Epidermal melanocyte (primary cell): ENCODE results near the gene EFHC2.

Source experiments
- DNase-seq: peaks from one replicate; pipeline ENCODE4 v3.0.0; 2011; ENCODE audit warnings: low spot score; ENCODE audit not compliant: insufficient read length

Gene EFHC2, protein sequence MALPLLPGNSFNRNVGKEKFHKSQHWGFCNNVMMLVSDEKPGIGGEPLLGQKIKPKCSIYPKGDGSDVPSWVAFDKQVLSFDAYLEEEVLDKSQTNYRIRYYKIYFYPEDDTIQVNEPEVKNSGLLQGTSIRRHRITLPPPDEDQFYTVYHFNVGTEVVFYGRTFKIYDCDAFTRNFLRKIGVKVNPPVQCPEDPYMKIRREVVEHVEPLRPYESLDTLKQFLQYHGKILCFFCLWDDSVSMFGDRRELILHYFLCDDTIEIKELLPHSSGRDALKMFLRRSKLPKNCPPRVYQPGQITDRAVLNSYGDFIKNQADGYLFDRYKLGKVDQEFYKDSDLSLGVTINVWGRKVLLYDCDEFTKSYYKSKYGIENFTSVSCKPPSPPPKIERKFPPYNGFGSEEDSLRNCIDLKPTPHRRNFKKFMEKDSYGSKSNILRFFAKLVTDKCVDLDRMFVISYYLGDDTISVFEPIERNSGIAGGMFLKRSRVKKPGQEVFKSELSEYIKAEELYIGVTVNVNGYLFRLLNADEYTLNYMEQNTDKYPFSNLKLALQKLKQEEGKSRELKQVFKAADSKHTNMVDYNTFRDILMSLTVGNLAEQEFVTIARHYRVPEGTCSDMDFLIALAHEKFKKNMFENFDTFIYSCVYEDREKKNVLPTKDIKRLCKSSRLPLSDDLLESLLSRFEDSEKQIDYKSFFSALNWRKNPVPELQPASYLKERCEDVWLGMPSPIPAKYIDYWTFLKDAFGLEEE

DNA sequence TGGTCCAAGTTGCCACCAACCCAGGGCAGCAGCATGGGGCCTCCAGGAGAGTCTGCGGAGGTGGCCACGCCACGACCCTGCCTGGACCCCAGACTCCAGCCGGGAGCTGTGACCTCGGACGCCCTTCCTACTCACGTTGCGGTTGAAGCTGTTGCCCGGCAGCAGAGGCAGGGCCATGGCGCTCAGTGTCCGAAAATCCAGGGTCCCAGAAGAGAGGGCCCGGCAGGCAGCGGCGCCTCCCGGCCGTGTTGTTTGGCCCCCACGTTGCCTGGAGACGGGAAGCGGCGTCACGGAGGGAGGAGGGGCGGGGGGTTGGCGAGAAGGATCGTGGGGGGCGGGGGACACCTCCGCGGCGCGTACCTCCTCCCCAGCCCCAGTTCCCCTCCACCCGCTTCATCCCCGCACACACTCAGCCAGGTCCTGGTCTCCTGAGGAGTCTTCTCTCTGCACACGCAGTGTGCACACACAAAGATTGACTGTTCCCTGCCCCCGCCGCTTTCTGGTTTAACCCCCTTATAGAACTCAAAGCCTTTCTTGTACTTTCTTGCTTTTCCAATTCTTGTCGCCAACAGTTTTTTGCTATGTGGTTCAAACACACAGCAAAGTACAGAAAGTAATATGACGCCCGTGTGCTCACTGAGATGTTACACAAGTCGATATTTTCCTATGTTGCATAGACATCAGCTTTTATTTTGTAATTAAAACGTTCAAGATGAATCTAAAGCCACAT, at the start of gene EFHC2:
EFHC2 (minus strand) TSS at position 261 of the 730 bp plus-strand sequence; CDS start at position 177, 84 bp downstream.
- no peak for DNase-seq

DNA sequence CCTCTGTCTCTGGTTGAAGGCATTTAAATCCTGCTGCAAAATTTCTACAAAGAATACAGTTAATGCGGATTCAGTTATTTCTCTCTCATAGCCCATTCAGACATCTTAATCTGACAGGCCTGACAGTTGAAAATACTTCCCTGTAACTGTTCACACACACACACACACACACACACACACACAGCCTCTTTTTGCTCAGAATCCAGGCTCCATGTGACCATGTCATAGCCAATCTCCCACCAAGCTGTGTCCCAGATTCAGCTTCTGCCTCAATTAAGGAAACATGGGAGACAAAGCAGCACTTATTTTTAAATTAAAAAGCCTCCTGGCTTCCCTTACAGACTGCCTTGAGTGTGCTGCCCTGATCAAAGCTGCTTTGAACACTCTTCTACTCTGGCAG, 49.3 kb upstream of the EFHC2 start:
- DNase-seq: no peak

DNA sequence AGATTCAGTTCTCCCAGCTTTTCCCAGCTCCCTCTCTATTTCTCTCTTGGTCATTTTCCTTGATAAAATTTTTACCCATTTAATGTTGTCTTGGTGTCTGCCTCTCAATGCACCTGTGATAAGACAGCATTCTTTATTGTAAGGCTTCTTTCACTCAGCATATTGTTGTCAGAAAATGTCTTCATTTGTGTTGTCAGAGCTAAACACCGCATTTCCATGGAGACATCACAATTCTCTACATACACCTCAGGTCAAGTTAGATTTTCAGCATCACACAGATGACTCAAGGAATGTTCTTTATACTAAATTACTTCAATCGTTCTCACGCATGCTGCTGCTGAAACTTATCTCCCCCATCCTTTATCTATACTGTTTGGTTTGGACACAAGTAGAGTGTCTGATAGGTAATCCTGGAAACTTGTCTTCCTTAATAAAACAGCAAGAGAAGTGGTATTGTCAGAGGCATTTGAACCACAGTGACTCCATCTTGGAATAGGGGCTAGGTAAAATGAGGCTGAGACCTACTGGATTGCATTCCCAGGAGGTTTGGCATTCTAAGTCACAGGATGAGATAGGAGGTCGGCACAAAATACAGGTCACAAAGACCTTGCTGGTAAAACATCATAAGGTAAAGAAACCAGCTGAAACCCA, 41.3 kb upstream of the EFHC2 start:
- no peak for DNase-seq

DNA sequence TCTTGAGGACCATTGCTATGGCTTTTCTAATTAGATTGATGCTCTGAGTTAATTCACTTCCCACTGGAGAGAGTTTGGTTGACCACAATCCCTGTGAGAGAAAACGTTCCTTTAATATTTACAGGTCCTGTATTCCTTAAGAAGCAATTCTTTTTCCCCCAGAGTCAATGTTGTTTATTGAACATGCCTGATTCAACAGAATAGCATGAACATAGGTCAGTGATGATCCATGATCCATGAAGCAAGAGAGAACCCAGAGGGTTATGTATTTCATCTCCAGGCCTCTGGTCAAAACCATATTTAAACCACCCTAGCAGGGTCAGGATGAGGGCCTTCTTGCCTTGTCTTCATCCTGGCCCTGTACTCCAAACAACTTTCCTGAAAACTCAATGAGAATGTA, 39.4 kb upstream of the EFHC2 start:
- DNase-seq: no peak

DNA sequence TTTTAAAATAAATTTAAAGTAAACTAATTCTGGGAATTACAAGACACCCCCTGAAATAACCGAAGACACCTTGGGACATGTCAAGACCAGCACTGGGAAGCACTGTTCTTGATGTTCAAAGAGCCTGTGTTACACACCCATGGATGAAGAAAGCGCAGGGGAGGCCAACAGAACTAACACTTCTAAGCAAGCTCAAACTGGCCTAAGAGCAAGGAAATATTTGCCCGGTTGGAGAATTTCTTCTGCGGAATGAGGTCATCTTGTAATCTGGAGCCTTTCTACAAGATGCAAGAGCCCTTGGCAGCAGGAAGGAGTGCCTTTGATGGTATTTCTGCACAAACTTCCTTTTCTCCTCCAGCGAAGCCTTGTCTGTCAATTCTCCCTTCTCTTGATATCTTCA, 9.3 kb upstream of the EFHC2 start:
- DNase-seq: no peak

DNA sequence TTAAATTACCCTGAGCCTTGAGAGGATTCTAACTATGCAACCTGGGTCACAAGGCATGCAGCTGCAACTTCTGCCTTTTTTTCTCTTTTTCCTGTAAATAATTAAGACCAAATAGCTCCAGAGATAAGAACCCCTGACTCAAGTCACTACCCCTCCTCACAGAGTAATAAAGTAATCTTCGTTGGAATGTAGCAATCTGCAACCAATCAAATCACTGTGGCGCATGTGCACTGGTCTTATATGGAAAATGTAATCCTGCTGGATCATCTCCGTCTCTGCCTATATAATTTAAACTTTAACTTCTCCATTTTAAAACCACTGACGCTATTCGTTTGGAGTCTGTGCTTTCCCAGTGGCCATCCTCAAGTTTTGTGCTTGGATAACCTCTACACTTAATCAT, 6.1 kb upstream of the EFHC2 start:
- DNase-seq: no peak

DNA sequence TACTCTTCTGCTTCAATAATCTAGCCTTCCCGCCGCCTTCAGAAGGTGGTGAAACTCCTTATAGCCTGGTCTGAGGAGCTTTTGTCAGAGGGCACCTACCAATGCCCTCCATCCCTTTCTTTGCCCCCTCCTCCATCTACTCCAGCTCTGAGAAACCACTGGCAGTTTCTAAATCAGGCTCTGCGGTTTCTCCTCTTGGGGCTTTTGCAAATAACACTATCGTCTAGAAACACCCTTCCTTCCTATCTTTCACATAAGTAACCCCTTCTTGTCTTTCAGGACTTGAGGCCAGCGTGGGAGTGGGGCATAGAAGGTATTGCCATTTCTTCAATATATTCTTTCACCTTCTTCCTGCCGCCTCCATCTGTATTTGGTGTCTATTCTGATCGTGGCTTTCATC, 1.2 kb upstream of the EFHC2 start:
- DNase-seq: no peak

DNA sequence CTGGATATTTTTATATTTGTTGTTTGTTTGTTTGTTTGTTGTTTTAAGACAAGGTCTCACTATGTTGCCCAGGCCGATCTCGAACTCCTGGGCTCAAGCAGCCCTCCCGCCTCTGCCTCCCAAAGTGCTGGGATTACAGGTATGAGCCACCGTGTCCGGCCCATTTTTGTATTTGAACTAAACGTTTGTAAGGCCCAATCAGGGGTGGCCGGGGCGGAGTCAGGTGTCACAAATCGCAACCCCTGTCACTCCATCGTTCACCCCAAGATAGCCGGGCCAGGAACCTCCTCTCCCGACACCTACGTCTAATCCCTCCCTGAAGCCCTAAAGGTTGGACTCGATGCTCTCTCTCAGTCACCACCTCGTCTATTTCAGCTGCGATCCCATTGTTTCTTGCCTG, 722 bp upstream of the EFHC2 start:
- no peak for DNase-seq

DNA sequence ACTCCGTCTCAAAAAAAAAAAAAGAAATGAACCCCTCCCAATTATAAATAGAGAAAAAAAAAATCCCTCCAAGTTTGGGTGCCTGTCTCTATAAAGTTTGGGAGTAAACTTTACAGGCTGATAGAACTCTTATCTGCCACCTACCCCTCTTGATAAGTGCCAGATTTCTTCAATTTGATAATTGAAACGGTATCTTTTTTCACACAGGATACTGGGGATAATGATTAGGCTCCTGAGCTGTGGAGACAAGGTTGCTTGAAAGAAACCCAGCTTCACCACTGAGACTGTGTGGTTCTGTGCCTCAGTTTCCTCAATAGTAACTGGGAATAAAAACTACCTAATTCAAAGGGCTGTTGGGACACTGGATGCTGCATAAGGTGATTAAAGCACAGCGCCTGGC, 606 bp downstream of the EFHC2 start:
- DNase-seq: no peak

DNA sequence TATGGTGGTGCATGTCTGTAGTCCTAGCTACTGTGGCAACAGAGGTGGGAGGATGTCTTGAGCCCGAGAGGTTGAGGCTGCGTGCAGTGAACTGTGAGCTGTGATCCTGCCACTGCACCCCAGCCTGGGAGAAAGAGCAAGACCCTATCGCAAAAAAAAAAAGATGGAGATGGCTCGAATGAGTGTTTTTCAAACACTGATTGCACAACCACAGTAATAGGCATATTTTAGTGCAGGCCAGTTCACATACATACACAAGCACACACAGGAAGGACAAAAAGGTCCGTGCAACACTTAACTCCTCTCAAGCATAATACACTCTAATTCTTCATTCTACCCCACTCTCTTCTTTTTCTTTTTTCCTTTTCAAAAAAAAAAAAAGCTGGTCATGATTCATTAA, 5.1 kb downstream of the EFHC2 start:
- DNase-seq: no peak

DNA sequence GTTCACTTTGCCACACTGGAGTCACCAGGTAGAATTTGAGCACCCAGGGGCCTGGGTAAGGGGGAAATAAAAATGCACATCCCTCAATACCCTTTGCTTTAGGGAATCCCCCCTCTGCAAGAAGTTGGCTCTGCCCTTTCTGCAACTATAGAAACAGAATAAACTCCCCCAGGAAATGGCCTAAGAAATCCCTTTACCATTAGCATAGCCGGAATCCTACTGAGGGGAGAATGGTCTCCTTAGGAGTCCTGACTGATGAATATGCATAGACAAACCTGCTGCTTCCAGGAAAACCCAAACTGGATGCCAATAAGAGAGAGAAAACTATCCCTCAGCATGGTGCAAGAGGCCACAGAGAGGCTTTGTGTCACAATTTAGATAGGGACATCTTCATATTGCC, 11.0 kb downstream of the EFHC2 start:
- DNase-seq: no peak

DNA sequence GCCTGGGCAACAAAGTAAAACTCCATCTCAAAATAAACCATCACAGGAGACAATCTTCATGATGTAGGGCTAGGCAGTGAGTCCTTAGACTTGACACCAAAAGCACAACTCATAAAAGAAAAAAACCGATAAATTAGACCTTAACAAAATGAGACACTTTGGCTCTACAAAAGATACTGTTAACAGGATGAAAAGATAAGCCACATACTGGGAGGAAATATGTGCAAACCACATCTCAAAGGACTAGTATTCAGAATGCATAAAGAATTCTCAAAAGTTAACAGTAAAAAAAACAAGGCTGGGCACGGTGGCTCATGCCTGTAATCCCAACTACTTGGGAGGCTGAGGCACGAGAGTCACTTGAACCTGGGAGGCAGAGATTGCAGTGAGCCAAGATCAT, 13.2 kb downstream of the EFHC2 start:
- DNase-seq: no peak

DNA sequence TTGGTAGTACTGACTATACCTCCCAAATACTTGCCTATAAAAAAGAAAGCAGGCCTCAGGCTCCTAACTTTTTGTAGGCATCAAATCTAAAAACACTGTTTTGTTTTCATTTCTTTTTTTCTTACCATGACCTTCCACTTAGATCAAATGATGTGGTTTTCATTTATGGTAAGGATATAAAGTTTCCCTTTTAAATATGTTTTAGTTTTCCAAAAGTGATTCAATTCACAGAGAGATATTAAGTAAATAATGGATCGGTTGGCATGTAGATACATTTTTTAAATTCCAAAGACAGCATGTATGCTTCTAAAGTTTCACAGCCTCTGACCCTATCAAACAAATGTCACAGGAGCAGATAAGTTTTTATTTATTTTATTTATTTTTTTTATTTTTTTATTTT, 23.9 kb downstream of the EFHC2 start:
- no peak for DNase-seq

DNA sequence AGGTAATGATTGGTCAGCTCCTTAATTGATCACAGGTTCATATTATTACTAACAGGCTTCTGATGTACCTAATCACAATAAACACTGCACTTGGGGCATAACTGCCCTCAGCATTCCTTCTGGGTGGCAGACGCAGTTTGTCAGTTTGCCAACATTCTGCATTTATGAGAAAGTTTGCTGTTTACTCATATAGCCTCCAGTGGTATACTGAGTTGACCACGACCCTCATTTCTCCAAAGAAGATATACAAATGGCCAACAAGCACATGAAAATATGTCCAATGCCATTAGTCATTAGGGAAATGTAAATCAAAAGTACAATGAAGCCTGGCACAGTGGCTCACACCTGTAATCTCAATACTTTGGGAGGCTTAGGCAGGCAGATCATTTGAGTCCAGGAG, 26.3 kb downstream of the EFHC2 start:
- DNase-seq: no peak

DNA sequence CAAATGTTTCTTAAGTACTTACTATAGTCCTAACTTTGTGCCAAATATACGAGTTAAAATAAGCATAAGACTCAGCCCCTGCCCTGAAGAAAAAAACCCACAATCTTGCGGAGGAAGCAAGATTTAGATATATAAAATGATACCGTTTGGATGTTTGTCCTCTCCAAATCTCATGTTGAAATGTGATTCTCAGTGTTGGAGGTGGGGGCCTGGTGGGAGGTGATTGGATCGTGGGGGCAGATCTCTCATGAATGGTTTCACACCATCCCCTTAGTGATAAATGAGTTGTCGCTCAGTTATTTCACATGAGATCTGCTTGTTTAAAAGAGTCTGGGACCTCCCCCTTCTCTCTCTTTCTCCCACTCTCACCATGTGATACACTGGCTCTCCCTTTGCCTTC, 28.7 kb downstream of the EFHC2 start:
- DNase-seq: no peak

DNA sequence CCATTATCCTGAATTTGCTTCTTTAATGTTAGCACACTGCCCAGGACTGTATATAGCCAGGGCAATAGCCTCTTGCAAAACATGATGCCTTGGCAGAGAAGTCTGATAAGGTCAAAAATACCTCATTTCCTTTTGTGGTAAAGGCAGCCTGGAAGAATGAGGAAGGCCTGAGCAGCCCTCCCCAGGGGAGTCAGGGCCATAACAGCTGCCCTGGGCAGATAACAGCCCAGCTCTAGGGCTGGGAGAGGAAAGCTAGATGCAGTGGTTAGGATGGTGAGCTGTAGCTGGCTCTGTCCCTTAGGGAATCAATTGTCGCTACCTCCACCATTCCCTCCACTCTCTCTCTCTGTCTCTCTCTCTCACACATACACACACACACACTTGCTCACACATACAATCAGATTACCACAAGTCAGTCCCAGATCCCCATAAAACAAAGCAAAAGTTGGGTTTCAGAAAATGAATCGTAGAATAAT, 29.2 kb downstream of the EFHC2 start:
- no peak for DNase-seq

DNA sequence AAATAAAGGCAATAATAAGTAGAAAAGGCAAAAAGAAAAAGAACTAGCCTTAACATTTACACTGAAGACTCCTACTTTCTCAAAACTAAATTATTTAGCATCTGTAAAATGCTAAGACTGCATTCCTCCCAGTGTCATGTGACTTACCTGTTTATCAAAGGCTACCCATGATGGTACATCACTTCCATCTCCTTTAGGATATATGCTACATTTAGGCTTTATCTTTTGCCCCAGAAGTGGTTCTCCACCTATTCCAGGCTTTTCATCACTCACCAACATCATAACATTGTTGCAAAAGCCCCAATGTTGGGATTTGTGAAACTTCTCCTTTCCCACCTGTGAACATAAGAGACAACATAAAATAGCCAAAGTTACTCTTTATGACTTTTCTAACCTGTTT, 31.1 kb downstream of the EFHC2 start:
- no peak for DNase-seq

DNA sequence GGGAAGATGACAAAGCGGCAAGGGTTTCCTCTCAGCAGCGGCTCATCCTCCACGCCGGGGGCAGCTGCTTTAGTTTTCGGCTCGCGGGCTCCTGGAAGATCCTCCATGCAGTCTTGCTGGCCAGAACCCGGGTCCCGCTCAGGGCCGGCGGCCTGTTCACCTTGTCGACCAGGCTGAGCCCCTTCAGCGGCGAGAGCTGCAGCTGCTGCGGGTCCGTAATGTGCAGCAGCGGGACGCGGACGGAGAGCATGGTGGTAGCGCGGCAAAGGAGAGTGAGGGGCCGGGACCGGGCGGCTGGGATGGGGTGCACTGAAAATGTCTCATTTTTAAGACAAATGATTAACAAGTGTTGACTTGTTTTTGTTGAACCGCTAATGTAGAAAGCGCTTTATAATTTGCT, 33.2 kb downstream of the EFHC2 start:
- no peak for DNase-seq

DNA sequence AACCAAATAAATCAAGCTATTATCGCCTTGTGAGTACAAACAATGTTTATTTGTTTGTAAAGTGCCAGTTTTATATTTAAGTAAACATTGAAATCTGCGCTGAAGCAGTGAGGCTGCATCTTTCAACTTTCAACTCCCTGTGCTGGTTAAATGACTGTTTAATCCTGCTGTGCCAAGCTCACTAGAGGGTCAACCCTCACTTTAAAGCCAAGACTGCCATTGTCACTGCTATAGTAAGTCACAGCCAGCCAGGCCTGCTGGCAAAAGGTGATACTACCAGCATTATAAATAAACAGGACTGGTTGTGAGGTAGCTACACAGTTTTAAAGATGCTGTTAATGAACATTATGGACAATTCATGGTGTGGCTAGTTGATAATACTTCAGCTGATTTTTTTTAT, 34.6 kb downstream of the EFHC2 start:
- DNase-seq: no peak

DNA sequence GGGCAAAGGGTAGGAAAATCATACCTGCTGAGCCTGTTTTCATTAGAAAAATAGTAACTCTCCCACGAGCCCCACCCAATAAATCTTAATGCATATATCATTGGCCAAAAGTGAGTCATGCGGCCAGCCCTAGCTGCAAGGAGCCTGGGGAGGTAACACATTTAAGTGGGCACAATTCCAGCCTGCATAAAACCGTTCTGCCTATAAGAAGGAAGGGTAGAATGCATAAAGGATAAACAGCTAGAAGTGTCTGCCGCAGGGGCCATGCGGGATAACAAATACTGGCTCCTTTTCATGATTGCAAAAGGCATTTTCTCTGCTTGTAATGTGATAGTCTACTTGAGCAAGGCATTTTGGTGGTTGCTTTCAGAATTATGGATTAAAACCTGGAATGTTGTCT, 37.1 kb downstream of the EFHC2 start:
- DNase-seq: no peak

DNA sequence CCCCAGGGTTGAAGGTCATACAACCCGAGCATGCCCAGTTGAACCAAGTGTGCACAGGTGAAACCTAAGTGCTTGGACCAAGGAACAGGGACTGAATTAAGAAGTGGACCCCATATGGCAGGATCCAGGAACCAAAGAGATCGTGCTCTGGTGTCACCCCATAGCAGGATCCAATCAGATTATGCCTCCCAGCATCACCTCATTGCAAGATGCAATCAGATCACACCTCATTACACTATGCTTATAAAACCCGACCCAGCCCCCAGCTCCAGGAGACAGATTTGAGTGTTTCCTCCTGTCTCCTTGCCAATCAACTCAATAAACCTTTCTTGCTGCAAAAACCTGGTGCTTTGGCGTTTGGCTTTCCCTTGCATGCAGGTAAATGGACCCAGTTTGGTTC, 37.6 kb downstream of the EFHC2 start:
- DNase-seq: no peak

DNA sequence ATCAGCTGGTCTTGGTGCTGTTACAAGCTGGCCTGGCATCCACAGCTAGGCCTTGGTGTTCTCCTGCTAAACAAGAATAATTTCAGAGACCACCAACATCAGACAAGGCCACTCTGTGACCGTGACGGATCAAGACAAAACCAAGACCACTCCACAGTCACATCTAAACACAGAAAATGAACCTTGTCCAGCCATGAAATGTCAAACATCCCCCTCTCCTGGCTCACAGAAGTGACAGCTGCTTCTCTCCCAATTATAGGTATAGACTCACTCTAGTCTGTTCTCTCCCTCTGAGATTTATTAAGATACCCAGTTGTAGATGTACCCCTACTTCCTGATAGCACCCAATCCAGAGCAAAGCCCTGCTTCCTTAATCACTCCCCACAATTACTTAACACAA, 40.4 kb downstream of the EFHC2 start:
- no peak for DNase-seq
